NCI-H345 (cell line): ENCODE data around the gene DNAH1.

ENCODE experiments used
- DNase-seq: peaks from one replicate; lab custom pipeline; 2025; lab: John Stamatoyannopoulos, UW

The DNAH1 gene

GRCh38 chr3:52357151-52358080 lies 41.3 kb downstream of the DNAH1 start:
- no peak for DNase-seq

GRCh38 chr3:52358362-52358940 lies 42.3 kb downstream of the DNAH1 start:
- DNase-seq: no peak

GRCh38 chr3:52359116-52359855 lies 43.2 kb downstream of the DNAH1 start:
- no peak for DNase-seq

- DNase-seq: no peak
Observed at GRCh38 chr3:52361011-52361410, 44.9 kb downstream of the DNAH1 start.

- no peak for DNase-seq
Observed at GRCh38 chr3:52361454-52361853, 45.3 kb downstream of the DNAH1 start.

- DNase-seq: no peak
Observed at GRCh38 chr3:52361898-52362297, 45.8 kb downstream of the DNAH1 start.

GRCh38 chr3:52364322-52365035 lies 48.4 kb downstream of the DNAH1 start:
- DNase-seq: peak; percentile 30

- DNase-seq: no peak
Observed at GRCh38 chr3:52366527-52366926, 50.4 kb downstream of the DNAH1 start.

GRCh38 chr3:52367891-52368880 lies 52.1 kb downstream of the DNAH1 start:
- DNase-seq: no peak

GRCh38 chr3:52370531-52370930 lies 54.4 kb downstream of the DNAH1 start:
- DNase-seq: no peak

- DNase-seq: no peak
Observed at GRCh38 chr3:52372822-52373504, 56.8 kb downstream of the DNAH1 start.

GRCh38 chr3:52373676-52374075 lies 57.6 kb downstream of the DNAH1 start:
- DNase-seq: no peak

- DNase-seq: no peak
Observed at GRCh38 chr3:52374173-52374572, 58.1 kb downstream of the DNAH1 start.

- DNase-seq: no peak
Observed at GRCh38 chr3:52379610-52380009, 63.5 kb downstream of the DNAH1 start.

GRCh38 chr3:52380023-52380422 lies 63.9 kb downstream of the DNAH1 start:
- no peak for DNase-seq

GRCh38 chr3:52381623-52382022 lies 65.5 kb downstream of the DNAH1 start:
- DNase-seq: no peak

- DNase-seq: no peak
Observed at GRCh38 chr3:52383446-52383845, 67.3 kb downstream of the DNAH1 start.

- DNase-seq: no peak
Observed at GRCh38 chr3:52384019-52384761, 68.1 kb downstream of the DNAH1 start.

GRCh38 chr3:52385157-52385556 lies 69.0 kb downstream of the DNAH1 start:
- no peak for DNase-seq

- DNase-seq: no peak
Observed at GRCh38 chr3:52387481-52387880, 71.4 kb downstream of the DNAH1 start.
